ENCODE results near the gene CAMK1G.
A peak's percentile ranks its signal among the peaks of the same experiment; 100 is the strongest.

The CAMK1G gene

DNA sequence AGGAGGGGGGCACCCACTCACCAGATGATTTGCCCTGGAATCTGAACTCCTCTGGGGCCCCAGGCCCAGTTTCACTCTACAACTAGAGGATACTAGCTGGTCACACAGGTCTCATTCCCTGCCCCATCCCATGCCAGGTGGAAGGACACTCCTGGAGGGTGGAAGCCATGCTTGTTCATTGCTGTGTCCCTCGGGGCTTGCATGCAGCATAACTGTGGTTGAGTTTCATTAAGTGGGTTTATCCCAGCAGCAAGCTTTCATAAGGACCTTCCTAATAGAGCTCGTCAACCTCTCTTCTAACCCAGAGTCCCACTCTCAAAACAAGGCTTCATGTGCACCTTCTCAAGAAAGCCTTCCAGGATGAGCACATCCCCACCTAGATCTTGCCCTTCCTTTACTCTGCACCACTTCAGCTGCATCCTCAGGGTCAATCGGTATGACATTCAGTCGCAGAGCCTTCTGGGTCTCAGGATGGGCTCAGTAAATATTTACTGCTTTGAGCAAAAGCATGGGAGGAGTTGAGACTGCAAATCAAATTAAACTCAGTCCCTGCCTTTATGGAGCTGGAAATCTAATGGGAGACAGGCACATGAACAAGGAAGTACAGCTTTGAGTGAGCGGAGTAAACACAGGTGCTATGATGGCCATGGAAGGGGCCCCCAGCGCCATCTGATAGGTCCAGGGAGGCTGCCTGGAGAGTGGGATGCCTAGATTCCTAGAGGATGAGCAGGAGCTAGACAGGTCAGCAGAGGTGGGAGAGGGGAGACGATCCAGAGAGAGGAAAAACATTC, 36.4 kb downstream of the CAMK1G start:
- no peak for DNase-seq (ENCODE audit: low spot score)

DNA sequence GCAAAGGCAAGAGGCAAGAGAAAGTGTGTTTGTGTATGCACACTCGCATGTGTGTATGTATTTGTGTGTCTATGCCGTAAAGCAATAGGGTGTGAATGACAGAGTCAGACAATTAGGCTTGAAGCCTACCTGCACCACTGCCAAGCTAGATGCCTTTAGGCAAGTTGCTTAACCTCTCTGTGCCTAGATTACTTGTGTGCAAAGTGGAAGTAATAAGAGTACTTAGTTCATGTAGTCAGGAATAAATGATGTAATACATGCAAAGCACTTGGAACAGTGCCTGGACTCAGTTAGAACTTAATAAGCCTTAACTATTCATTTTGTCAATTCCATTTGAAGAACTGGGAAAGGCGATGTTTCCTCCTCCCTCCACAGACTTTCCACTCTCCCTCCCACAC, 37.0 kb downstream of the CAMK1G start:
- no peak for DNase-seq (ENCODE audit: low spot score)

DNA sequence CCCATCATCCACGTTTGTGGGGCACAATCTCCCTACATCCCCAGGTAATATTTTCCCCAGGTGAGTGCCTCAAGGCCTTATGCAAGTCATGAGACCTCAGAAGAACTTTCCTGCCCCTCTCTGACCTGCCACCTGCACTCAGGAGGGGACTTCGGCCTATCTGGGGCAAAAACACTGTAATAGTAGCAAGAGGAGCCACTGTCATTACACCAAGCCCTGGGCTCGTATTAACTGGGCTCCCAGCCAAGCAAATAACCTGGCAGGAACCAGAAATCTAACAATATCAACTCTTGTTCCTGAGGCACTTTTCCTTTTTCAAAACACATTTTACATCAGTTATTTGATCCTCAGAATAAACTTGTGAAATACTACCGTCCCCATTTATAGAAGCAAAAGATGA, 37.8 kb downstream of the CAMK1G start:
- no peak for DNase-seq (ENCODE audit: low spot score)

DNA sequence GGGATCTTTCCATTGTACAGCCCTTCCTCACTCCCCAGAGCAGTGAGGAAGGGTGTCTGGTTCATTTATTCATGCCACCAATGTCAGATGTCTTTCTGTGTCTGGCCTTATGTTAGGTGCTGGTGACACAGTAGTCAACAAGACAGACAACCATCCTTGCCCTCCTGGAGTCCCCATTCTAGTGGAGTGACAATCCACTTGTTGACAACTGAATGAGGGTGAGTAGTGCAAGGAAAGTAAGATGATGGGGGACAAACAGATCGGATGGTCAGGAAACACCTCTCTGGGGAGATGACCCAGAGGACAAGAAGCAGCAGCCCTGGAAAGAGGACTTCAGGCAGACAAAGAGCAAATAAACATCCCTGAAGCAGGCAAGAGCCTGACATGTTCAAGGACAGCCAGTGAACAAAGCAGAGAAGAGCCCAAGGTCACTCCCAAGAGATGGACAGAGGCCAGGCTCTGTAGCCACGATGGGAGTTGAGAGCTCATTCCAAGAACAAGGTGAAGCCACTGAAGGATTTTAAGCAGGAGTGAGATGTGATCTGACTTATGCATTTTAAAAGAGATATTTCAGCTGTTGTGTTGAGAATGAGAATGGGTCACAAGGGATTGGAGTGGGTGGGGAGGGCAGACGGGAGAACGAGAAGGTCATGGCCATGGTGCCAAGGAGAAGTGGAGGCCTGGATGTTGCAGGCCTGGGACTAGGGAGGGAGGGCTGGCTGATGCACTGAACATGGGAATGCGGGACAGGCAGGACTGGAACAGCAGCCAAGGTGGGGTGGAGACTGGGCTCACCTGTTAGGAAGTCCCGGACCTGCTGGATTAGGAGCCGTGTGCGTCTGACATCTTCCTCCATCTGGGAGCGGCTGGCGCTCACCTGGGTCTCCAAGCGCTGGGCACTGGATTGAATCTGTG, 38.5 kb downstream of the CAMK1G start:
- no peak for DNase-seq (ENCODE audit: low spot score)

DNA sequence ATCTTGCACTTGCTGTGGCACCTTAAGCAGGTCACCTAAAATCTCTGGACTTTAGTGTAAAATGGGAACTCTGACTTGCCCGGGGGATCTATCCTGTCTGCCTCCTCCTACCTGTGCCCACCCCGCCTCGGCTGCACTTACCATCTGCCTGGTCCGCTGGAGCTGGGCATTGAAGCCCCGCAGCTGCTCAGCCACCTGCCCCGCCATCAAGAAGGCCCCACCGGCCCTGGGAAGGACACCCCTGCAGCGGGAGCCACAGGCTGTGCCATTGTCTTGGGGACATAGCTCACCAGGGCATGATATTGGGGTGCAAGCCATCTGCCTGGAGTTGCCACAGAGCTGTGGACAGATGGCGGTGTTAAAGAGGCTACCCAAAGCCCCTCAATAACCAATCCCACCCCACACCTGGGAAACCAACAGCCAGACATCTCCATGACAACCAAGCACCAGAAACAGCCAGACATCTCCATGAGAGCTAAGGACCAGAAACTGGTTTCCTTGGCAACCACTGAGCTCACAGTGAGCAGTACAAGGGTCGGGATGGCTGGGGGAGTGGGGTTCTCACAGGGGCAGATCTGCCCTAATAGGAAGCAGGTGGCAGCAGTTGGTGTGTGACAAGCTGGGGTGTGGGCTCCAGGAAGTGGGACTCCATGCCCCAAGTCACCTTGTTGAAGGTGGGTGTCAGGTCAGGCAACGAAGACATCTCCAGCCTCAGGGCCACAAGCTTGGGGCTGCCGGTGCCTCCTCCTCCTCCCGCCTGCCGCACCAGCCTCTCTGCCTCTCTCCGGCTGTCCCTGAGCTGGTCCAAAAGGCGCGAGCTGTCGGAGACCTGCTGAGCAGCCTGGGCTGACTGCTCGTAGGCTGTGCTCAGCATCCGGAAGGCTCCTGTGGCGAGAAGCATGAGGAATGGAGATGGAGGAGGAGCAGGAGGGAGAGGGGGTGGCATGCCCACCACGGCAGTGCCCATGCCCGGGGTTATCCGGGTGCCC, 39.6 kb downstream of the CAMK1G start:
- no peak for DNase-seq (ENCODE audit: low spot score)

DNA sequence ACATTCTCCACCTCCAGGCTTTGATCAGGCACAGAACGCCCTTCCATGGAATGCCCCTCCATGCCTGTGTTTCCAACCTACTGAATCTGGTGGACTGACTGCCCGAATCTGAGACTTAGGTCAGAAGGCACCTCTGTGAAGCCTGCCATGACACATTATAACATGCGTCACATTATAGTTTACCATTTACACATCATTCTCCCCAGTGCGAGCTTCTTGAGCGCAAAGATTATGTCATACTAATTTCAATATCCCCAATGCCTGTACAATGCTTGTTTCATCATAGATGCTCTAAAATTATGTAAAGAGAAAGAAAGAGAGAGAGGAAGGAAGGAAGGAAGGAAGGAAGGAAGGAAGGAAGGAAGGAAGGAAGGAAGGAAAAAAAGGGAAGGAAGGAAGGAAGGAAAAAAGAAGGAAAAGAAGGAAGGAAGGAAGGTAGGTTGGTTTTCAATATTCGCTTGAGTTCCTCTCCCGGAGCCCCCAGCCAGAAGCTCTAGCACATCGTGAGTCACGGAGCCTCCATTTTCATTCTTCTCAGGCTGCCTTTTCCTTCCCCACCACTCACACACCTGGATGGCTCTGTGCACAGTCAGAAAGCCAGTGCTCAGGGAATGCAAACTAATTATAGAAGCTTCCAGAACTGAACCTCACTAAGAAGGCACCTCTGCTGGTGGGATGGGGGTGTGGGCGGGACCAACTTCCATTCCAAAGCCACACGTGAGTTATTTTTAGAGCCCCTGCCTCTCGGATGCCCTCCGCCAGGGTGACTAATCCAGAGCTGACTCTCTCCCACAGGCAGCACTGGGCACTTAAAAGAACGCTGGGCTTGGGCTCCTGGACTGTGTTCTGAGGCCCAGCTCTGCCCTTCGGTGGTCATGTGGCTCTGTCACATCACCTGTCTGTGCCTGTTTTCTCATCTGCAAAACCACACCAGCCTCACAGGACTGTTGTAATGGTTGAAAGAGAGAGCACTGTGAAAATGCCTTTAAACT, 41.3 kb downstream of the CAMK1G start:
- DNase-seq (ENCODE audit: low spot score), result no peak

DNA sequence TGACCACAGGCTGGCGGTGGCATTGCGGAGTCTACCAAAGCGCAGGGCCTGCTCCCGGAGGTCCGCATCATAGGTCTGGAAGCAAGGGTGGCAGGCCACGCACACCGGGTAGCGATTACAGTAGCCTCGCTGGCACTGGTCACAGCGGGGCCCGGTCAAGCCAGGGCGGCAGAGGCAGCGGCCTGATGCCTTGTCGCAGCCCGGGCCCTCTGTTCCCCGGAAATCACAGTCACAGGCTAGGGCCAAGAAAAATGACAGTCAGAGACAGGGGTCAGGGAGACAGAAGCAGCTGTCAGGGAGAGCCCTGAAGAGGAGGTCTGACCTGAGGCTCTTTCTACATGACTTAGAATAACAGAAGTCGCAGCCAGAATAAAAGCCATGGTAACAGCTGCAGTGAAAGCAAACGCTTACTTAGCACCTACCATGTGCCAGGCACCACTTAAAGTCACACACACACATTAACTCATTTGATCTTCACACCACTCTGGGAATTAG, 42.3 kb downstream of the CAMK1G start:
- DNase-seq (ENCODE audit: low spot score), result no peak

DNA sequence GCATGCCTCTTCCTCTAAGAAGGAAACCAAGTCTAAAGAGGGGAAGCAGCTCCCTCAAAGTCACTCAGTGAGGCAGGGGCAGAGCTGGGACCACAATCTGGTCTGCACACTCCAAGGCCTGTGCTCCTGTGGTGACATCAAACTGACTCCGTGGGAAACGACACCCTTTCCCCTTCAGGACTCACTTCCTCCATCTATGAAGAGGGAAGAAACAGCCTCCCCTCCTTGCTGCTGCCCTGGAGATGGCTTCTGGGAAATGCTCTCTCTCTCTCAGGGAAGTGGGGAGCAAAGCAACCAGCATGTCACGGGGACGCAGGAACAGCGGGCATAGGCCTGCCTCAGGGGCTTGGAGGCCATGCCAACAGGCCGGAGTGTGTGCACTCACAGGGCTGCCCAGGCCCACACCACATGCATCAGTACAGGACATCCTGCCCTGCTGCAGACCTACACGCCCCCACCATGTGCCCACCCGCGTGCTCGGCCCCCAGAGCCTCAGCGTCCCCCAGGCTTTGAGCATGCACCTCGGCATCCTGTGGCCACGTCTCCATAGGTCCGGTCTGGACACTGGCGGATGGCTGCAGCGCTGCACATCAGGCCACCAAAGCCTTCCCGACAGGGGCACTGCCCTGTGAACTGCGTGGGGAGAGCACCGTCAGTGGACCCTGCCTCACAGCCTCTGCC, 43.0 kb downstream of the CAMK1G start:
- no peak for DNase-seq (ENCODE audit: low spot score)

DNA sequence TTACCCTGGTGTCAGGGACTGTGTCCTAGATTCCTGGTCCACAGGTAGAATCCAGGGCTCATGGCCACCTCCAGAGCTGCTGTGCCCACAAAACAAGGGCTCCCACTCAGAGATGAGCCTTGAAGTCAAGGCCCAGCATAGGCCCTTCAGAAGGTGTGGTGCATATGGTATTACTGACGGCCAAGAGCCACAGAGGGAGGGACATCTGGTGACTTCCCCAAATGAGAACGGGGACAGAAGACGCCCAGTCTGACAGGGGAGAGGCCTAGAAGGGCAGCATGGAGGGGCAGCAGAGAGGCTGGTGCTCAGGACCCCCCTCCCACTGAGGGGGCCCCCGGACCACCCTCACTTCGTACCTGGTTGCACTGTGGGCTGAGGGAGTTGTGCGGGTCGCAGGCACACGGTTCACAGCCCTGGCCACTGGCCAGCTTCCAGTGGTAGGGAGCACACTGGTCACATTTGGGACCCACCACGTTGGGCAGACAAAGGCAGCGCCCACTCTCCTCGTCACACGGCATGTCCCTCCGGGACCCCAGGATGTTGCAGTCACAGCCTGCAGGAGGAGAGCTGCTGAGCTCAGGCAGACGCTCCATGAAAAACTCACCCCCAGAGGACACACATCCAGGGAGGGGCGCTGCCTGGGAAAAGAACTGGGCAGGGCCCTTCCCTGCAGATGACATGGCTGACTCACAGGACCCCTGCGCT, 43.7 kb downstream of the CAMK1G start:
- no peak for DNase-seq (ENCODE audit: low spot score)

DNA sequence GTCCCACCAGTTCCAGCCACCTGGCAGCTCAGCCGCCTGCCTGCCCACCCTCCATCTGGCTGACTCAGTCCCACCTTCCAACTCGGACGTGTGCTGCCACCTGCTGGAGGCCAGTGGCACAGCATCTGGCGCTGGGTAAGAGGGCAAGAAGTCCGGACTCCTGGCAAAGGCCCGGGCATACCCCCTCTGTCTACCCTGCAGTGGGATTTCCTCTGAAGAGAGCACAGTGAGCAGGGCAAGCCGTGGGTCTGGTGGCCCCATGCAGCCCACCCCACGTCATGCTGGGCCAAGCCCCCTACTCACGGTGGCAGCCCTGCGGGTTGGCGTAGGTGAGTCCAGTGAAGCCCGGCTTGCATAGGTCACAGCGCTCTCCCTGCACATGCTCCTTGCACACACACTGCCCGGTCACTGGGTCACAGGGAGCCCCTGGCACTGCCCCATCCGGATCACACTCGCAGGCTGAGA, 44.2 kb downstream of the CAMK1G start:
- DNase-seq (ENCODE audit: low spot score), result peak; percentile 20

DNA sequence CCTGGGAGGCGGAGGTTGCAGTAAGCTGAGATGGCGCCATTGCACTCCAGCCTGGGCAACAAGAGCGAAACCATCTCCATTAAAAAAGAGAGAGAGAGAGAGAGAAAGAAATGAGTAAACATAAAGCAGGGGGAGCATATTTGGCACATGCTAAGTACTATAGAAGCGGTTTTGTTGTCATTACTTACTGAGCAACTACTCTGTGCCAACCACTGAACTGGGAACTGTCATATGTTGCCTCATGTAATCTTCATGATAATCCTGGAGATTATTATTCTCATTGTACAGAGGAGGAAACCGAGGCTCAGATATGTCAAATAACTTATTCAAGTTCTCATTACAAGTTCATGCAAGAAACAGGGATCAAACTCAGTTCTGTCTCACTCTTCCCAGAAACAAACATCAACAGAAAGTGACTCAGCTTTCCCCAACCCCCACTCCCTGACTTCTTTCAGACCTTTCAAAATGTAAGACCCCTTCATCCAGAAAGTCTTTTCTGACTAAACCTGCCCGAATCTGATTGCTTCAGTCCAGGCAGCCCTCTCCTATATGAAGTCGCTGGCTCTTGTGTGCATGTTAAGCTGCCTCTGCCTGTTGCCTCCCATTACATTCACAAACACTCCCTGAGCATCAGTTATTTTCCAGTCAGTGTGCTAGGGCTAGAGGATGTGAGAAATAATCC, 45.2 kb downstream of the CAMK1G start:
- no peak for DNase-seq (ENCODE audit: low spot score)

DNA sequence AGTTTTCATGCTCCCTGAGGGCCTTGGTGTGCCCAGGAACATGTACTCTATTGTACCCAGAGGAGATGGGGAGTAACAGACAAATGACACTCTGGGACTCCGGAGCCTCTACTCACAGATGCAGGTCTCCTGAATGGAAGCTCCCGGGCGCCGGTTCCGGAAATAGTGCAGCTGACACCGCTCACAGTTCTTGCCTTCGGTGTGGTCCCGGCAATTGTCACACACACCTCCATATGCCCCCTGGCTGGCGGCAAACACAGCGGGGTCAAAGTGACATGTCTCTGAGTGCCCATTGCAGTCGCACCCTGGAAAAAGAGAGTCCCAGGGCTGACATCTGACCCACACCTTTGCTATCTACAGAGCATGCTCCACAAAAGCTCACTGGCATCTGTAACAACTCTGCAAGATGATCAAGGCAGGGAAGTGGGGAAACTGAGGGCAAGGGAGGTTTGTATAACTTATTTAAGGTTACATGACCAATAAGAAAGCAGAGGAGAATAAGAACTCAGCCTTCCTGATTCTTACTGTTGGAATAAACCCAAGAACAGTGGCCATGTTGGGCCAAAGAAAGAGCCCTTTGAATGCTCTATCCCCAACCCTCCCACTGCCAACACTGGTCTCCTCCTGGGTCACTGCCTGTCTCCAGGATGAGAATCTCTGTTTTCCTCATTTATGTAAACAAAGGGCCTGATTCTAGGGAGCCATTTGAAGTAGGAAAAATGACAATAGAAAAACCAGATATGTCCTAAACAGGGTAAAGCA, 46.3 kb downstream of the CAMK1G start:
- no peak for DNase-seq (ENCODE audit: low spot score)

DNA sequence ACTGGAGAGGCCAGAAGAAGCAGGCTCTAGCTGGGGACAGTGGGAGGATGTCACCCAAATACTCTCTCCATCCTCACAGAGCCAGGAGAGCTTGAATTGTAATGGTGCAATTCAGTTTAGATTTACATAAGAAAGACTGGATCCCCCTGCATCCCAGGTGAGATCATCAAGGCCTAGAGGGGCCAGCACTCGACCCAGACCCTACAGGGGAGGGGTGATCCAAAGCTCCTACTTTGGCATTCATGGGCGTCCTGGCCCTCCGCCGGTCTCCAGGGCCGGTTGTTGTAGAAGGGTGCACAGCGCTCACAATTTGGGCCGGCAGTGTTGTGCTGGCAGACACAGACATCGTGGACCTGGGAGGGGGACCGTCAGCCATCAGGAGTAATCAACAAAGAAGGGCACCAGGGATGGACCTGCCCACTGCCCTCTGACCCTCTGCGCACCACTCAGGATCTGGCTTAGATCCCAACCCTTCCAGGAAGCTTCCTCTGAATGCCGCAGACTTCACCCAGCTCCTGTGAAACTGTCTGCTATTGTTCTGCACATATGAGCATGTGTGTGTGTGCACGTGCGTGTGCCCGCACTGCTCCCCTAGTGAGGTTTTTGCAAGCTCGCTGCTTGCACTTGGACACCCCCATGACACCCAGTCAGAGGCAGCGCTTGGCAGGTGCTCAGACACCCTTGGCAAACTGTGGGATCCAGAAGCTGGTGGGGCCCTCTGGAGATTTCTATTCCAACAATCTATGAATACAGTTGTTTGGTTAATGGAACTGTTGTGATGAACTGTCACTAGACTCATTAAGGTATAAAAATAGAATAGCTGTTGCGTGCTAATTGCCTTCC, 47.1 kb downstream of the CAMK1G start:
- no peak for DNase-seq (ENCODE audit: low spot score)

DNA sequence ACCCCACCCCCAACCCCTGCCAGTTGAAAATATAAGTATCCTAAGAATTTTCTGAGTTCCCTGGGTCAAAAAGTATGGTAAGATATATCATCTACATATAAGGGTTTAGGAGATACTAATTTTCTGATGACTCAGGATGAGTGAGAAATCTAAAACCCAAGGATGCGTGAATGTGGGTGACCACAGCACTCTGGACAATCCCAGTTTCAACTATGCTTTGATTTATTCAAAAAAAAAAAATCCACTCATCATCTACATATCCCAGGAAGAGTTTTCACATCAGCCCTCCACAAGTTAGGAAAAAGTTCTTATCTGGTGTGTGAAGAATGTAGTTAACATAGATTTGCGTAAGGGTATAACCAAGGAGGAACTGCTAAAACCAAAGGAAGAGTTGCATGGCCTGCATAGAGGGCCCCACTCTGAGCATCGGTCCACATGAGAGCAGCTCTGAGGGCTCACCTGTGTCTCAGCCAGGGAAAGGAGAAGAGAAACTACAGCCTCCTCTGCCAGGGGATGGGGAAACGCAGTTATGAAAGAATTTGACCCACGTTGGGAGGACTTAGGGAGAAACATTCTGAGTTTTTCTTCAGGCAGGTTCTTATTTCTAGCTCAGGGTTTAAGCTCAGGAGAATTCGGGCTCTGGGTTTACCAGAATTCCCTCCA, 50.0 kb downstream of the CAMK1G start:
- DNase-seq (ENCODE audit: low spot score), result no peak

DNA sequence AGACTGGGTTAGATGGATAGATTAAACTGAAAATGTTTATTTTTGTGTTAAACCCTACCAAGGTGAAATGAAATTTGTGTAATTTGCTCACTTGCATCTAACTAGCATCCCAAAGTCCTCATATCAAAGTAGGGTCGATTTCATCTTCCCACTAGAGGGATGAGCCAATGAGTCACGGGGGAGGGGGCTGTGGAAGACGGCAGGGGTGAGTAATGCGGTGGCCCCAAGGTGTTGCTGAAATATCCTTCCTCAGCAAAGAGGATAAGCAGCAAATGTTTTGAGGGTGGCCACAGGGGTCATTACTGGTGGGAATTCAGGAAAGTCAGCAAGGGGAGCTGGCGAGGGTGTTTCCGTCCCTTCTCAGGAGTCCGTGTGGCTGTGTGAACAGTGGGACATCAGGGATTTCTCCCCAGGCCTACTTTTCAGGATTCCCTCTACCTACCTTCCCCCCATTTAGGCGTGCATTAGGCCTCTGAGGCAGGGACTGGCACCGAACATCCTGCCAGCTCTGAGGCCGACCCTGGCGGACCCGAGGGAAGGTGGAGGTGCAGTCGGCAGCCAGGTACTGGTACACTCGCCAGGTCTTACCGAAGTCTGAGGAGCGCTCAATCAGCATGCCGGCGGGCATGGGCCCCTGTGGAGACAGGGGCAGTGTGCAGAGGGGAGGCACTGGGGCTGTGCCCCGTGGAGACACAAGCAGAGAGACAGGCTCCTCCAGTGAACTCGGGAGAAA, 50.7 kb downstream of the CAMK1G start:
- DNase-seq (ENCODE audit: low spot score), result no peak

DNA sequence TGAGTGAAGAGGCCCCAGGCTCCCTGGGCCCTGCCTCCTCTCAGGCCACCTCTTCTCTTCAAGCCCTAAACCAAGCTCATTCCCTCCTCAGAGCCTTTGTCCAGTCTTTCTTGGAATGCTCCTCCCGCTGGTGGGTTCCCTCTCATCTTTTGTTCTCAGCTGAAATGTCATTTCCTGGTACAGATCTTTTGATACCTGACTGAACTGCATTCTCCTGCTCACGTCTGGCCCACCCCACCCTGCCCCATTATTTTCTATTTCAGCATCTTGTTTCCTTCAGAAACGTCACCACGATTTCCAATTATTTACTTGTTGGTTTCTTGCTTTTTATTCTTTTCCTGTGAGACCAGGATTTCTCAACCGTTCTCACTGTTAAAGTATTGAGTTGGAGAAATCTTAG, 52.3 kb downstream of the CAMK1G start:
- no peak for DNase-seq (ENCODE audit: low spot score)

Measured in SW480 (cell line).